ENCODE measurements around the gene COQ3. TPM values are rescaled to one million over a fixed set of nuclear protein-coding genes. Genes with fewer than 3 reads are reported as not detected.

Gene COQ3
- total RNA-seq, 1 experiment from 2014 or later = 10.9 TPM

DNA sequence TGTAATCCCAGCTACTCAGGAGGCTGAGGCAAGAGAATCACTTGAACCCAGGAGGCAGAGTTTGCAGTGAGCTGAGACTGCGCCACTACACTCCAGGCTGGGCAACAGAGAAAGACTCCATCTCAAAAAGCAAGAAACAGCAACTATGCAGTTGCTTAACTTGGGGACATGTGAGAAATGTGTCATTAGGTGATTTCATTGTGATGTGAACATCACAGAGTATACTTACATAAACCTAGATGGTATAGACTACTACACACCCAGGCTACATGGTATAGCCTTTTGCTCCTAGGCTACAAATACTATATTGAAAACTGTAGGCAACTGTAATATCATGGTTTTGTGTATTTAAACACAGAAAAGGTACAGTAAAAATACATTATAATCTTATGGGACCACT is 3.3 kb upstream of the COQ3 start:
- Histone ChIP-seq H3K23ac (ENCODE audit: insufficient read length, low read depth, low read length) (no peak overlapping the region), H2BK20ac (ENCODE audit: low read depth, low read length, poor library complexity, severe bottlenecking) (no peak overlapping the region), H3K27ac (ENCODE audit: insufficient read length, low read depth, low read length) (no peak overlapping the region), H3K9ac (ENCODE audit: extremely low read depth, insufficient read length, low read length) (no peak overlapping the region), H4K8ac (replicated peaks; ENCODE audit: insufficient read length, low read depth, low read length) (no peak overlapping the region), H3K23me2 (ENCODE audit: insufficient read length, low read depth, low read length, poor library complexity, severe bottlenecking) (no peaks in the 10 kb centered on the region), H3K79me1 (ENCODE audit: insufficient read depth, low read depth, low read length, poor library complexity, severe bottlenecking) (no peaks in the 10 kb centered on the region), H2BK12ac (ENCODE audit: insufficient read length, low read depth, low read length) (no peak overlapping the region), H3K4ac (ENCODE audit: low read depth, low read length) (no peak overlapping the region), H3K4me2 (ENCODE audit: insufficient read depth, insufficient read length, low read length) (no peak overlapping the region), H3K9me3 (ENCODE audit: control insufficient read depth, low read depth, low read length) (no peaks in the 10 kb centered on the region), H2BK15ac (ENCODE audit: low read depth, low read length) (no peak overlapping the region), H2BK120ac (ENCODE audit: low read depth, low read length, poor library complexity, severe bottlenecking) (no peak overlapping the region), H4K91ac (ENCODE audit: insufficient read length, low read depth, low read length) (no peak overlapping the region), H2BK5ac (ENCODE audit: insufficient read length, low read length) (no peak overlapping the region), H3K56ac (ENCODE audit: insufficient read length, low read depth, low read length) (no peak overlapping the region), H3K18ac (ENCODE audit: insufficient read length, low read depth, low read length) (no peak overlapping the region), H3T11ph (ENCODE audit: low read length) (no peak overlapping the region), H3K4me1 (ENCODE audit: insufficient read depth, low read length) (no peaks in the 10 kb centered on the region), H3K14ac (ENCODE audit: insufficient read depth, low read length) (no peak overlapping the region), H3K79me2 (ENCODE audit: insufficient read depth, low read length) (no peaks in the 10 kb centered on the region), H4K20me1 (ENCODE audit: control insufficient read depth, insufficient read depth, insufficient read length) (no peaks in the 10 kb centered on the region), H4K5ac (ENCODE audit: insufficient read length, low read depth, low read length) (no peak overlapping the region), H3K27me3 (ENCODE audit: insufficient read depth, low read length) (no peaks in the 10 kb centered on the region), H2AK5ac (ENCODE audit: insufficient read length, low read length) (no peak overlapping the region), H2AFZ (ENCODE audit: low read length) (no peak overlapping the region)
- Mint-ChIP-seq H3K4me3 (no peak overlapping the region), H3K27me3 (ENCODE audit: low read depth) (peaks cover 2% of the 10 kb centered on the region), H3K36me3 (ENCODE audit: insufficient read depth in 1 of 3, low read depth in 3 of 3) (peaks cover 12 to 40% (median 27%) of the 10 kb centered on the region in 3 experiments; a peak in 6 of 7 replicates), H3K4me1 (peaks cover 0 to 5% of the 10 kb centered on the region in 2 experiments), H3K27ac (no peak overlapping the region), H3K9me3 (no peaks in the 10 kb centered on the region)
- no CpG with 5 or more reads among the region's 1 CpG for WGBS (ENCODE audit: extremely low coverage, insufficient read length, low lambda C conversion rate)
- DNase-seq = no peak
- TF ChIP-seq, protein P1, sequence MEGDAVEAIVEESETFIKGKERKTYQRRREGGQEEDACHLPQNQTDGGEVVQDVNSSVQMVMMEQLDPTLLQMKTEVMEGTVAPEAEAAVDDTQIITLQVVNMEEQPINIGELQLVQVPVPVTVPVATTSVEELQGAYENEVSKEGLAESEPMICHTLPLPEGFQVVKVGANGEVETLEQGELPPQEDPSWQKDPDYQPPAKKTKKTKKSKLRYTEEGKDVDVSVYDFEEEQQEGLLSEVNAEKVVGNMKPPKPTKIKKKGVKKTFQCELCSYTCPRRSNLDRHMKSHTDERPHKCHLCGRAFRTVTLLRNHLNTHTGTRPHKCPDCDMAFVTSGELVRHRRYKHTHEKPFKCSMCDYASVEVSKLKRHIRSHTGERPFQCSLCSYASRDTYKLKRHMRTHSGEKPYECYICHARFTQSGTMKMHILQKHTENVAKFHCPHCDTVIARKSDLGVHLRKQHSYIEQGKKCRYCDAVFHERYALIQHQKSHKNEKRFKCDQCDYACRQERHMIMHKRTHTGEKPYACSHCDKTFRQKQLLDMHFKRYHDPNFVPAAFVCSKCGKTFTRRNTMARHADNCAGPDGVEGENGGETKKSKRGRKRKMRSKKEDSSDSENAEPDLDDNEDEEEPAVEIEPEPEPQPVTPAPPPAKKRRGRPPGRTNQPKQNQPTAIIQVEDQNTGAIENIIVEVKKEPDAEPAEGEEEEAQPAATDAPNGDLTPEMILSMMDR (conservative IDR thresholded peaks at IDR 0.05) = no peak

Measured in H9 (cell line).